HG03565 (cell line): ENCODE data around the gene TMEM178A.

ENCODE experiments used
- ATAC-seq: cut with Tn5 transposase; IDR thresholded peaks from one replicate; pipeline ENCODE4 v1.9.1; 2021; ENCODE audit warnings: mild to moderate bottlenecking, moderate library complexity; ENCODE audit not compliant: unreplicated experiment

TMEM178A gene

DNA sequence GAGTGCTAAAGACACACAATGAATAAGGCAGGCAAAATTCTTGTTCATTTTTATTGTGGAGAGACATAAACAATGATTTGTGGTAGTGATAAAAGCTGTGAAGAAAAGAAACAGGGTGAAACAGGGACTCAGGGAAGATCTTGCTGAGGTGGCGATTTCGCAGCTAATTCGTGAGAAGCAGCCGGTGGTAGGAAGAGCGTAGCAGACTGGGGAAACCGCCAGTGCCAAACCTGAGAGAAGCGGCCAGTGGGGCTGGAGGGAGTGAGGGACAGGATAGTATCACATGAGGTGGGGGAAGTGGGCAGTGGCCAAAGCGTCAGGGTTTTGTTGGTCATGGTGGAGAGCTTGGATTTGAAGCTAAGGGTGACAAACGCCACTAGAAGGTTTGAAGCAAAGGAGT, 42.3 kb downstream of the TMEM178A start:
- no peak for ATAC-seq

DNA sequence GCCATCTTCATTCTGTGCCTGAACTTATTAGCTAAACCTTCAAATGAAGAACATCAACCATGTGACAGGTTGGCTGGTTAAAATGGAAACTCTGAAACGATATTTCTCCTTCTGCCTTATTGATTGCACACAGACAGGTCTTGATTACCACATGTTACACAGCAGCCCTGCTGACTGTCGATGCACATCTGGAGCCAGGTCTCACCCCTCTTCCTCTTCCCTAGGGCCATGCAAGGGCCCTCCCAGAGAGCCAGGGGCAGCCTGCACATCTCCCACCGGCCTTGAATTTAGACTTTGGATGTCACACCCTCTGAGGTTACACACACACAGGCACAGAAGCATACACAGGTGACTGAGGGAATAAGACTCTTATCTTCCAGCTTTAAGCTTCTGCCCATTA, 45.1 kb downstream of the TMEM178A start:
- ATAC-seq = no peak

DNA sequence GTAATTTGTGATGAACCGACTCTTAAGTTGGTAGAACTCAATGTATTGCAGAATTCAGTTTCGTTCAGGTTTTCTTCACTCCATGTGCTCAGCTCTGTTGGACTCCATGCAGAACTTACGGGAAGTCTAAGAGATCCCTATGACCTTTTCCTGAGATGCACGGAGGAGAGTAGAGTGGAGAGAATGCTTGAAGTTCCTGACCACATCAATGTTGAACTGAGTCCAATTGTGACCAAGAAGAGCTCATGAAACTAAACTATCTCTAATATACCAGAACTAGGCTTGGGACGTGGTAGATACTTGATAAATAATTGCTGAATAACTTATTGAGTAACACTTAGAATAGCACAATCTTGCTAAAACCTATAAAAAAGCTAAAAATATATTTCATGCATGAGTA, 47.2 kb downstream of the TMEM178A start:
- ATAC-seq = no peak

DNA sequence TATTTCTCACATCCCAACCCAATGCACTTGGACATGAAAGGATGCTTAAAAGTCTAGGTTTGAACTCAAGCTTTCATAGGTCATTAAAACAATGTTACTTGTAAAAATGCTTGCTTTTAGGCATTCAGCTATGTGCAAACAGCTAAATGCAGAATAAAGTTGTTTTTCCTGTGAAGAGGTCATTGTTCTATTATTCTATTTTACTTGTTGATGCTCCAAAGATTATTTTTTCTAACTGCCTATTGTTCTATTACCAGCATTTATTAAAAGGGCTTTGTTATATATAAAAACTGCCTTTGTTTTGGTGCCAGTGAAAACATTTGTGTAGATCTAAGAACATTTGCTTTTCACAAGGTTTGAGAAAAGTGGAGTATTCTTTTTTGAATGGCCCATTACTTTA, 49.4 kb downstream of the TMEM178A start:
- ATAC-seq = no peak

DNA sequence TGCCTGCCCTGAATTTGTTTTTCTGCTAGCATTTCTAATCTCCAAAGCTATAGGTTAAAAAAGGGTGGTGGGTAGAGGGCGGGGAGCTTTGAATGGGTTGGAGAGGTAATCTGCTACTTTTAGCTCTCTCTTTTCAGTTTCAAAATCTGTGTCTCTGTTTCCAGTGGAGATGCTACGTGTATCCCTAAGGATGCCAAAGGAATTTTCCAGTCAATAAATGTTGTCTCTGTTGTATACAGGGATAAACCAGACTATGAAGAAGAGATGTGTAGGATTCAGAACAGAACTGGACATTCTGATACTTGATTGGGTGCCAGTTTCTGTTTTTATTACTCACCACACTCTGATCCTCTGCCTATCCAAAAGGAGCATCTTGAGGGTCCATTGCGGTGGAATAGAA, 50.1 kb downstream of the TMEM178A start:
- no peak for ATAC-seq

DNA sequence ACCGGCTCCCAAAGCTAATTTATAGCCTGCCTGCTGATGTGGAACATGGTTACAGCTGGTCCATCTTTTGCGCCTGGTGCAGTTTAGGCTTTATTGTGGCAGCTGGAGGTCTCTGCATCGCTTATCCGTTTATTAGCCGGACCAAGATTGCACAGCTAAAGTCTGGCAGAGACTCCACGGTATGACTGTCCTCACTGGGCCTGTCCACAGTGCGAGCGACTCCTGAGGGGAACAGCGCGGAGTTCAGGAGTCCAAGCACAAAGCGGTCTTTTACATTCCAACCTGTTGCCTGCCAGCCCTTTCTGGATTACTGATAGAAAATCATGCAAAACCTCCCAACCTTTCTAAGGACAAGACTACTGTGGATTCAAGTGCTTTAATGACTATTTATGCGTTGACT, 51.4 kb downstream of the TMEM178A start:
- no peak for ATAC-seq

DNA sequence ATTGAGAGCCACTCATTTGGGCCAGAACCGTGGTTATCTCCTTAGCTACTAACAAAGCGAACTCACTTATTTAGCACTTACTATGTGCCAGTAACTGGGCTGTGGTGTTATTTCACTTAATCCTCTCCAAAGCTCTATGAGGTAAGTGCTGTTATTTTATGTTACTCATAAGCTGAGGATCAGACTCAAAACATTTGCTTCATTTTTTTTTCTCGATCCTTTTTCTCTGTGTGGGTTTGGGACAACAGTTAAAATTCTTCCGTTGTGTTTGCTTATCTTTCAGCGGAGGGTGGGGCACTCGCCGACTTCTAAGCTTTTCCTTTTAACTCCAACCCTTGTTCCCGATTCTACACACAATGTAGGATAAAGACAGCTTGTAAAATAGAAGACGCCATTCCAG, 52.8 kb downstream of the TMEM178A start:
- no peak for ATAC-seq

DNA sequence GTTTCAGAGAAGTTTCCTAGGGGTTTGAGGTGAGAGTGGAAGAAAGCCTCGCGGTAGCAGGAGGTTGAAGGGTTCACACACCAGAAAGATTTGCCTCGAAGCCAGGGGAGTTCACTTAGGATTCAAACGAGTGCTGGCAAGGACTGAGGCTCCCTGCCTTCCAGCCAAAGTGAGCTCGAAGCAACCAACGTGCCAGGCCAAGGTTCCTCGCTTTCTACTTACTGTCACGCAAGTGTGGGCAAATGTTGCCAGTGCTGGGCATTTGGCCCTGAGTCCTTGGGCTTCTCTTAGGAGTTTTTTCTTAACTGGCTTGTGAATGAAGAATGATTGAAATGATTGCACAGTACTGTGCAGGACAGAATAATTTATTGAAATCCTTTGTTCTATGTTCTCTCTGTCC, 53.6 kb downstream of the TMEM178A start:
- ATAC-seq = no peak

DNA sequence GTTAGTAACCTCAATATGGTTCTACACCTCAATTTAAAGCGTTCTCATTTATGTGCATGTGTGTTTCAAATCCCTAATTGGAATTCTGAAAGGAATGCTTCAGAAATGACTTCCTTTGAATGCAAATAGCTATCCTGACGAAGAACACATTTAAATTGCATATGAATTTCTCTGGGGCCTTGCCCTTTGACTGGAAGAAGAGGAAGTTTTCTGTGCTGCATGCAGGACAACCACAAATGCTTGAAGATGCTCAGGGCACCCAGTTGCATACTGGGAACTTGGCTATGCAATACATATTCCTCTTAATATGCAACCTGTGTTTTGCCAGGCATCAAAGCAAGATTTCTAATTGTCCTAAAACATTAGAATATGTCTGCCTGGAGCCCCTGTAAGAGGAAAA, 55.3 kb downstream of the TMEM178A start:
- no peak for ATAC-seq

DNA sequence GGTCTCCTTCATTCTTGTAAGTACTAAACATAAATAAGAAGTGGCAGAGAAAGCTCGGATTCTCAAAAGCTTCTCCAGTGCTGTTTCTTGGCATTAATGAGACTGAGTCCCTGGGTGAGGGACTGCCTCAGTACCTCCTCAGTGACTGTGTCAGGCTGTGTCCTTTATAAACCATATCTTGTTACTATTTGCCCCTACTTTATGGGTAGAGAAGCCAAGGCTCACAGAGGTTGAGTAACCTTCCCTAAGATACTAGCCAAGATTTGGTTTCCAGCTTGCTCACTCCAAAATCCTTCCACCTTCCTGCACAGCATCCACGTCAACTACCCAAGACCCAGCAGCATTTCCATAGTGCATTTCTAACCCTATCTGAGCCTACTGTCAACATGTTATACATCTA, 57.8 kb downstream of the TMEM178A start:
- no peak for ATAC-seq

DNA sequence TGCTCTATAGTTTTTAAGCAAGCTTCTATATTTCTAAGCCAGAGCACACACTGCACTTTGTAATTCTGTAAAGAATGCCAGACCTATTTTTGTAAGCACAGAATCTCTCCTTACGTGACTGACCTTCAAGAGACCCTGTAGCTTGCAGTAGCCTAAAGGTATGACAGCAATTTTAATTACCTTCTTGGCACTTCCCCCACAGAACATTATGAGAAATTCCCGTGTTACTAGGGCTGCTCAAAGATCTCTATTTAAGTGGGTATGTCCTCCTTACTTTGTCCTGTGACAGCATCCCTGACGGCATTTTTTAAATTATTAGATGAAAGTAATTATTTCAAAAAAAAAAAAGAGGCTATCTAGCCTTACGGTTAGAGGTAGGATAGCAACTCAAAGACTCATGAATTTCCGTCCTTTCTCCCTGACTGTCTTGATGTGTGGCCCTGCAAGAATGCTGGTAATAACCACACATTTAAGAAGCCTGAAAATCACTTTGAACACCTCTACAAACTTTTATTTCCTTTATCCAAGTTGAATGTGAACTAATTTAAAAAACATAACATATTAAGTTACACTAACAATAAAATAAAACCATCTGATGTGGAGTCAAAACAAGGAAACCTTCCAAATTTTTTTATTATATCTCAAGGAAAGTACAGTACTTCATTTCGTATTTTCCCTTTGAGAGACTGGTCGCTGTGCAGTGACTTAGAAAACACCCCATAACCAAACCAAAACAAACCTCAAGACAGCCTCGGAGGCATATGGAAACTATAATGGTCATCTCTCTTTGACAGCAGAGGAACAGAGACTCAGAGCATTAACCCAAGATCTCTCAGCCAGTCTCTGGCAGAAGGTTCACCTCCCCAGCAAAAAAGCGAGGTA, 58.5 kb downstream of the TMEM178A start:
- no peak for ATAC-seq

DNA sequence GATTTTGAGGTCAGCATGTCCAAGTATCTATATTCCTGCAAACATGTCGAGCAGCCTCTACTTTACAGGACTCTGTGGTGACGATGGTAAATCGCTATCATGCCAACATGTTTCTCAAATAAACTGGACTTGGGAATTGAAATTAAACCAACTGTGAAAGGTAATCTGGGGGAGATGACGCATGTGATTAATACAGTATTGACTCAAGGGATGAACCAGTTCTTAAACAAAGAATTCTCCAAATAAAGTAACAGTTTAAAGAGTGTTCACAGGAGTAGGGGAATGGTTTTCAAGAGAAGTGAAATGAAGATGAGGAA, 59.1 kb downstream of the TMEM178A start:
- ATAC-seq = no peak

DNA sequence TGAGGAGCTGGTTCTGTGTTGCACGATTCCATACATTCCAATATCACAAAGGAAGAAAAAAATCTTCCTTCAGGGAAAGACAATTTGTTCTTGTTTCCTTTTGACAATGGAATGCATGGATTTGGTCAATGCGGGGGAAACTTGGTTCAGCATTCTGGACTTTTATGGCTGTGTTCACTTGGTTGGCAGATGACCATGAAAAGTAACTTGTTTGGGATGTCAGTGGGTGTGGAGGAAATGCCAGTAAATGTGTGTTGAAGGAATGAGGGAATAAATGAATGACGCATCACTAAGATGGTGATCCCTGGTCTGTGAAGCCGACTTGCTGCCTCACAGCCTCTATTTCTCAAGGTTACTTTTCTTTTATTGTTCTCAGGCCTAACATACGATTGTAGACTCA, 59.7 kb downstream of the TMEM178A start:
- no peak for ATAC-seq

DNA sequence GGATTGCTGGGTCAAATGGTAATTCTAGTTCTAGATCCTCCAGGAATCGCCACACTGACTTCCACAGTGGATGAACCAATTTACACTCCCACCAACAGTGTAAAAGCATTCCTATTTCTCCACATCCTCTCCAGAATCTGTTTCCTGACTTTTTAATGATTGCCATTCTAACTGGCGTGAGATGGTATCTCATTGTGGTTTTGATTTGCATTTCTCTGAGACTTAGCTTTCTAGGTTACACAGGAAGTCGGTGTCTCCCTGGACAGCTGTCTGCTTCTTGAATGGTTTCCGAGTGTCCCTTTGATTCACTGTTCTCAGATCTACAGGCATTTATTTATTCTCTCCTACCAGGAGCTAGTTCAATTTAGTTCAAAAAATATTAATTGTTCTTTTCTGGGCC, 62.4 kb downstream of the TMEM178A start:
- peak; percentile 73 for ATAC-seq

DNA sequence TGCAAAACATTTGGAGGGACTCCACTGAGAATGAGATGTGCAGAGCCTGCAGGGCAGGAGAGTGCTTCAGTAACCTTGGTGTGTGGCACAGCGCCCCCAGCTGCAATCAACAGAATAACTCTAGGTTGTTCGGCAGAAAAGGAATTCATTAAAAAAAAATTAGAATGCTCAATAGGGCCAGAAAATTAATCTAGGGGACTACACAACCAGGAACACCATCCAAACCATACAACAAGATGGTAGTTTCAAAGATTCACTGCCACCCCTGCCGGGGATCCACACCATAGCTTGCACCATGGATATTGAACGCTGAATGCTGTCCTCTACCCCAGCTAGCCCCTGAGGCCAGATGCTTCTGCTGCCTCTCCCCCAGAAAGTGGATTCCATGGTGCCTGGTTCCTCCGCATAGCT, 63.2 kb downstream of the TMEM178A start:
- peak; percentile 43 for ATAC-seq

DNA sequence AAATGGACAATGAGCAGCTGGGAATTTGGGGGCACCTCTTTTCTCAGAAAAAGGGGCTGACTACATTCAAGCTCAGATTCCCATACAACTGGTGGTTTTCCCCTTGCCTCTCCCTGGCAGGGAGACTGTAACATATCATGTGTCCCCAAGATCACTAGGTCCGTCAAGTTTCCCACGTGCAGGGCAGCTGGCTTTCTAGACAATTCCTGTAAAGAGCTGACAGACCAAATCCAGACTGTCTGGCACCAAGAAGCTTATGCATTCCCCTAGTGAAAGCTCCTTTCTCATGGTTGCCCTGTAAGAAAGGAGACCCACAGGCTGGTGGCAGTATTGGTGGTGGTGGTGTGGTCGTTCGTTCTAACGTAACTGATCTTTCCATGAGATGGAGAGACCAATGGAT, 64.6 kb downstream of the TMEM178A start:
- no peak for ATAC-seq

DNA sequence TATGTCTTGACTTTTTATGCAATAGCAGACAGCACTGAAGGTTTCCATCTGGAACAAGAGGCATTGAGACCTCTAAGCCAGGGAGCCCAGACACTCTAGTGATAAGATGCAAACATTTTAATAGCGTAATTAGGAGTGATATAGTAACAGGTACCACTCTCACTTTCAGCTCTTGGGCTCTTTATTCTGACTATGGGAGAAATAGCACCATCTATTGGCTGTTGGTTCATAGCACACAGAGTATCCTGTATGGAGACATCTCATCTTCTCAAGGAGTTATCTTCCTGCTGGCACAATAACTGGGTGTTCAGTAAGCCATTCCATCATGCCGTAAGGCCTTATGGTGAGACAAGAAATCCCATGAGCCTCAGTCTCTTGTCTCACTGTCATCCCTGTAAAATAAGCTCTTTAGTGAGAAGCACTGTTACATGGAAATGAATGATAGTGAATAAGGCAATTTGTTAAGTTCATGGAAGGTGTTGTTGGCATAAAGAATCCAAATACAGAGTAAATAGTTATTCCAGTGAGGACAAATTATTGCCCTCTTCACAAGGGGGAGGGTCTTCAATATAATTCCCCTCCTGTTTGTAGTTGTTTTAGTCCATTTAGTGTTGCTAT, 65.1 kb downstream of the TMEM178A start:
- no peak for ATAC-seq

DNA sequence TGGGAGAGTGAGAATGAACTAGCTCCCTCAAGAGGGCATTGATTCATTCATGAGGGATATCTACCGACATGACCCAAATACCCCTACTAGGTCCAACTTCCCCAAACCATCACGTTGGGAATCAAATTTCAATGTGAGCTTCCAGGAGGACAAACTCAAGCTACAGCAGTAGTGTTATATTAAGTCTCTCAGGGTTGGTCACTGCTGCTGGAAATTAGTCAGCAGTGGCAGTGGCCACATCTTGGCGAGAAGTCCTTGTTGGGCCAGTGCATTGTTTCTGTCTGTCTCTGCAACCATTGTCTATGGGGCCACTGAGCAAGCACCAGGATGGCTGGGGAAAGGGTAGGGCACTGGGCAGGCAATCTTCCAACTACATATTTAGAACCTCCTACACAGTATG, 65.8 kb downstream of the TMEM178A start:
- no peak for ATAC-seq

DNA sequence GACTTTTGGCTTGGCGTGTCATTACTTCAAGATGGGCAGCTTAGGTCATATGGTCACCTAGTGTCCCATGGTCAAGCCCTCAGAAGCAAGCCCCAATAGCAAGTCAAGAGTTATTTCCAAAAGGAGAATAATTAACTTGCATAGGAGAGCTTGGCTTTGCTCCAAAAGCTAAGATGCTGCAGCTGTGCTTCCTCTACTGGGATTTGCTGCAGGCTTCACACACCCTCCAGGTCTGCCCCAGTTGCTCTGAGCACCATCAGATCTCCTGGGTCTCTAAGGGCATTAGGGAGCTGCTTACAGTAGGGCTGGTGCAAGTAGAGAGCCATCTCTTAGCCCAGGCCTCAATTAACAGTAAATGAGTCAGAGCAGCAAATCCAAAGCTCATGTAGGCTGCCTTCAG, 66.8 kb downstream of the TMEM178A start:
- ATAC-seq = no peak

DNA sequence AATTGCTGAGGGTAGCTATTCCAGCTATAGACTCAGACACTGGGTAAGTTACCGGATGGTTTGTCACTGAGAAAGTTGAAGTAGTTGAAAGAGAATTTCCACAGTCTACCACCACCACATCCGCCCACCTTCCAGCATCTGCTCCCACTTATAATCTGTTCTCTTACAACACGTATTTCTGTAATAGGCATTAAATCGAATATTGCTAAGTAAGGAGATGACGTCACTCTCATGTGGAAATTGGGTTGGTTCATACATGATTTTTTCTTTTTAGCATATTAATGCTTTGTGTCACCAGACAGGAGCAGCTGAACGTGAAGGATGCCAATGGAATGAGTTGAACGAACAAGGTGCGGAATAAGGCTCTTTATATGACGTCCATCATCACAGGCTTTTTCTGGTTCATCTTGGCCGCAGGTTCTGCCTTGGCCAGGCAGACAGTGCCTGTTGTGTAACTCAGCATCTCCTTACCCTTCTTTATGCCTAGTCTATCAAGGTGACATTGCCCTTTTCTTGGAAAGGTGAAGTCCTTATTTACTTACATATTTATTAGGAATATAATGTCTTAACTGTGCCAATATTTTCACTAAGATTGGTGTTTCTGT, 67.5 kb downstream of the TMEM178A start:
- no peak for ATAC-seq

DNA sequence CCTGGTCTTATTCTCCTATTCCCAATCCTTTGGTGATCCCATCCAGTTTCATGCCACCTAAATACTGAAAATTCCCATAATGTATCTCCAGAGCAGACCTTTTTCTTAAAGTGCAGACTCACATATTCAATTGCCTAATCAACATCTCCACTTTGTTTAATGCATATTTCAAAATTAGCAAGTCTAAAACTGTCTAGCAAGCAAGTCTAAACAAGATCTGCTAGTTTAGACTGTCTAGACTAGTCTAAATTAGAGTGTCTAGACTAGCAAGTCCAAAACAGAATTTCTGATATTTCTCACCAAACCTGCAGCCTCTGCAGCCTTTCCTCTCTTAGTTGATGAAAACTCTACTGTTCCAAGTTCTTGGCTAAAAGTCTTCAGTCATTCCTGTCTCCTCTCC, 68.7 kb downstream of the TMEM178A start:
- ATAC-seq = no peak

DNA sequence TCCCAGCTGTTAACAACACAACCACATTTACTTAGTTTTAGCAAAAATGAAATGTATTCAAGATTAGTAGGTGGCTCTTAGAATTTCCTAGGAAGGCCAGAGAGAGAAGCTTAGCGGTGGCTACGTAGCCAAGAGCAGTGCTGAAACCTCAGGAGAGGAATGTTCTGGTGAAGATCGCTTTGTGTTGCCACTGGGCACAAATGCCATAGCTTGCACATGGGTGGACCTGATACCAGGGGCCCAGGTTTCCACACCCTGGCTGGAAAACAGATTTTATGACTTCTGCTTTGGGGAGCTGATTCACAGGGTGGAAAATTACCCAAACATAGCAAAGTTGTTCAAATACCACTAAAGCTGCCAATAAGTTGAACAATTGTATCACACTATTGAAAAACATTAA, 69.9 kb downstream of the TMEM178A start:
- no peak for ATAC-seq
